Medulla oblongata (tissue), 1 donor: Measurements from ENCODE around the gene NAPA.

Experiments
- DNase-seq: peaks from one replicate; pipeline ENCODE4 v3.0.0-alpha.2; 2015; ENCODE audit errors: extremely low spot score

NAPA gene

GRCh38 chr19:47514869-47515588, at the start of gene NAPA:
TSS of gene NAPA (minus strand) at chr19:47515063. CDS start at chr19:47514940, 123 bp downstream.
- peak; percentile 100 for DNase-seq

- no peak for DNase-seq
Observed at GRCh38 chr19:47564081-47564480, 49.2 kb upstream of the NAPA start.

DNA sequence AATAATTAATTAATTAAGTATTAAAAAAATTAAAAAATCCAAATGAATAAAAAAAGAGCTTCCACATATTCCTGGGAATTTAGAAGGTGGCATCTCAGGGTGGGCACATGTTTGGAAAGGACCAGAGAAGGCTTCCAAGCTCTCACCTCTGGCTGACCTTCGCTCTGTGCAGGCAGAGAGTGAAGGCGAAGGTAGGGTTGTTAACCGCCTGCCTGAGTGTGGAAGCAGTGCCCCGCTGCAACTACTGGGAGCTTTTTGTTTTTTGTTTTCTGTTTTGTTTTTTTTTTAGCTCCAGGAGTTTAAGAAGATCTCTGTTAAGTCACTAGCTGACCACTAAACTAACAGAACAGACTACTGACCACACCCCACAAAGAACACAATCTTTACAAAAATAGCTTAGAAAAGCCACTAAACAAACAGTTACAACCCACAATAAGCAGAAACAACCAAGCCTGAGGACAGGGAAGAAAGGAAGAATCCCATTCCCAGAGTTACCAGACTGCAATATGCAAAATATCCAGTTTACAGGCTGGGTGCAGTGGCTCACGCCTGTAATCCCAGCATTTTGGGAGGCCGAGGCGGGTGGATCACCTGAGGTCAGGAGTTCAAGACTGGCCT, 46.7 kb upstream of the NAPA start:
- DNase-seq: no peak

DNA sequence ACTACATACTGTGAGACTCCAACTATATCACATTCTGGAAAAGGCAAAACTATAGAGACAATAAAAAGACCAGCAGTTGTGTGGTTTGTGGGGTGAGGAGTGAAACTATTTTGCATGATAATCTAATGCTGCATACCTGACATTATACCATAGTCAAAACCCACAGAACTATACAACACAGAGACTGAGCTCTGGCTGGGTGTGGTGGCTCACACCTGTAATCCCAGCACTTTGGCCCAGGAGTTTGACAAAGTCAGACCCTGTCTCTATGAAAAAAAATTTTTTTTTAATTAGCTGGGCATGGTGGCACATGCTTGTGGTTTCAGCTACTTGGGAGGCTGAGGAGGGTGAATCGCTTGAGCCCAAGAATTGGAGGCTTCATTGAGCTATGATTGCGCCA, 46.1 kb upstream of the NAPA start:
- DNase-seq: no peak

DNA sequence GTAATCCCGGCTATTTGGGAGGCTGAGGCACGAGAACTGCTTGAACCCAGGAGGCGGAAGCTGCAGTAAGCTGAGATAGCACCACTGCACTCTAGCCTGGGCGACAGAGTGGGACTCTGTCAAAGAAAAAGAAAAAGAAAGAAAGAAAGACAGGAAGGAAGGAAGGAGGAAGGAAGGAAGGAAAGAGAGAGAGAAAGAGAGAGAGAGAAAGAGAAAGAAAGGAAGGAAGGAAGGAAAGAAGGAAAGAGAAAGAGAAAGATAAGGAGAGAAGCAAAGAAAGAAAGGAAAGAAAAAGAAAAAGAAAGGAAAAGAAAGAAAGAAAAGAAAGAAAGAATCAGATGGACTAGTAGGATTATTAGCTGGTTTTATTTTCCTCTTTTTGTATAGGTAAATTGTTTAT, 35.3 kb upstream of the NAPA start:
- DNase-seq: no peak

- no peak for DNase-seq
Observed at GRCh38 chr19:47549261-47549862, 34.5 kb upstream of the NAPA start.

- no peak for DNase-seq
Observed at GRCh38 chr19:47547199-47547598, 32.3 kb upstream of the NAPA start.

DNA sequence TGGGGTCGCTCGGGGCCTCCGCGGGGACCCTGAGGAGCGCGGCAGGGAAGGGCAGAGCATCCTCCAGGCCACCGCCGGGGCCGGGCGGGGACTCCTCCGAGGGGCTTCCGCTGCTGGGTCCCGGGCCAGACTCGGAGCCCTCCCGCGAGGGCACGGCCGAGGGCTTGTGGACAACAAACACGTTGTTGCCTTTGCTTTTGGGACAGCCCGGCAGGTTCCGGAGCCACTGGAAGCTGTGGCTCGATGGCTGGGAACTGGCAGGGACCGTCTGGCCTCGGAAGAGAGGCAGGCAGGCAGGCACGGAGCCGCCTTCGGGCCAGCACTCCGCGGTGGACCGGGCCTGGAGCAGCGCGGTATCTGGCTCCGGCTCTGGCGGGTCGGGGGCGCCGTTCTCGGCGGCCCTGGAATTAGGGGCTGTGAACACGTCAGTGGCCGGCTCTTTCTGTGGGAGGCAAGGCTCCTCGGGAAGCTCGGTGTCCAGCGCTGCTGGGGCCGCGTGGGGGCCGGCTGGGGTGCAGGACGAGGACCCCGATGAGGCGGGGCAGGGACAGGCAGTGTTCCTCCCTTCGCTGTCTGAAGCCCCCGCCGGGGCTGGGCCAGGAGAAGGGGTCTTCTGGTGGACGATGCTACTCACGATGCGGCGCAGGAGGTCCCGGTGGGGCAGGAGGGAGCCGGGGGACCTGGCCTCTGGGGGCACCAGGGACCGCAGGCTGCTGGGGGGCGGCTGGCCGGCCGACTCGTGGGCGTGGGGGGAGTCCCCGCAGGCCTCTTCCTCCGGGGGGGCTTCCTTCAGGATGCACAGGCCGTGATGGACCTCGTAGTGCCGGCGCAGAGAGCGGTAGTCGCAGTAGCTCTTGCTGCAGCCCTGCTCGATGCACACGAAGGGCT, 30.4 kb upstream of the NAPA start:
- DNase-seq: no peak

DNA sequence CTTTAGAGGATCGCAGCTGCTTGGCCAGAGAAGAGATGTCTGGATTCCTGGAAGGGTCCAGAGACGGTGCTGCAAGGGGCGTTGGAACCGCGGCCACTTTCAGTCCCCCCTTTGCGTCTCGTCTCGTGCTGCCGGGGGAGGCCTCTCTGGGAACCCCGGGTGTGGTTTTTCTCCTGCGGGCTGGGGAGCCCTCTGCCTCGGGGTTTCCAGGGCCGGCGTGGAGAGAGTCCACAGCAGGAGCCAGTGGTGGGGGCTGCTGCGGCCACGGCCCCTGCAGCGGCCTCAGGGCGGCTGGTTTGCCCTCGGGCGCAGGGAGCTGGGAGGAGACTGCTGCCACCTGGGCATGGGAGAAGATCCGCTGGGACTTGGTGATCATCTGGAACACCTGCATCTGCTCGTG, 29.6 kb upstream of the NAPA start:
- no peak for DNase-seq

- no peak for DNase-seq
Observed at GRCh38 chr19:47544075-47544474, 29.2 kb upstream of the NAPA start.

GRCh38 chr19:47542030-47542475, 27.2 kb upstream of the NAPA start:
- DNase-seq: no peak

DNA sequence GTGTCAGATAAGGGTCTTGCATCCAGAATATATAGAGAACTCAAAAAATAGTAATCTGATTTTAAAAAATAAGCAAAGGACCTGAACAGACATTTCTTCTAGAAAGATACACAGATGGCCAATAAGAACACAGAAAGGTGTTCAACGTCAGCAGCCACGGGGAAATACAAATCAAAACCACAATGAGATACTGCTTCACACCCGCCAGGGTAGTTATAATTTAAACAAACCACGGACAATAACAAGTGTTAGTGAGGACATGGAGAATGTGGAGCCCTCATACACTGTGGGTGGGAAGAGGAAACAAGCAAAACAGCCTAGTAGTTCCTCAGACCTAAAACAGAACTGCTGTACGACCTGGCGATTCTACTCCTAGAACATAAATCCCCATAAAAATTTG, 26.7 kb upstream of the NAPA start:
- DNase-seq: no peak

DNA sequence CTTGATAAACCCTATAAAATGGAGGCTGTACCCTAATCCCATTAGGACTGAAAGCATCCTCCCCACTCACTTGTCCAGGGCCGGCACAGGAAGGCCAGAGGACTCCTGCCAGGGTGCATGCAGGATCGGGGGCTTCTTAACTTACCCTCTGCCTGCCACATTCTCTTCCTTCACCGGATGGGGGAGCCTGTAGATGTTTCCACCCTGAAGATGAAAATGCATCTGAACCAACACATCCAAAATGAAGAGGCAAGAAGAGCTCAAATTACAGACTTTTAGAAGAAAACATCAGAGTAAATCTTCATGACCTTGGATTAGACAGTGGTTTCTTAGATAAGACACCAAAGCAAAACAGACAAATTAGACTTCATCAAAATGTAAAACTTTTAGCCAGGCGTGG, 25.9 kb upstream of the NAPA start:
- no peak for DNase-seq

- no peak for DNase-seq
Observed at GRCh38 chr19:47539747-47540311, 25.0 kb upstream of the NAPA start.

DNA sequence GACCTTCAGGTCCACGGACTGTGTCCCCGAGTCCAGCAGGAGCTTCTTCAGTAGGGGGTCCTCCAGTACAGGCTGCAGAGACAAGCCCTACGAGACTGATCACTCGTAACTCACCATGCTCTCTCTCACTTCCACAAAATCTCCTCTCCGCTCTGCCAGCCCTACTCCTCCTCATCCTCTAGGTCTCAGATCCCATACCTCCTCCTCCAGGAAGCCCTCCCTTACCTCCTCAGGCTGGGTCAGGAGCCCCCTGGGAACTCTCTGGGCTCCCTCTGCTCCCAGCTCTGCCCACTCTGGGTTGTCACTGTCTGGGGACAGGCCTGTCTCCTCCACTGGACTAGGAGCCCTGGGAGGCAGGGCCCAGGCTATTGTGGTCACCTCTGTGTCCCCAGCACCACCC, 23.9 kb upstream of the NAPA start:
- no peak for DNase-seq

GRCh38 chr19:47537493-47537892, 22.6 kb upstream of the NAPA start:
- DNase-seq: no peak

DNA sequence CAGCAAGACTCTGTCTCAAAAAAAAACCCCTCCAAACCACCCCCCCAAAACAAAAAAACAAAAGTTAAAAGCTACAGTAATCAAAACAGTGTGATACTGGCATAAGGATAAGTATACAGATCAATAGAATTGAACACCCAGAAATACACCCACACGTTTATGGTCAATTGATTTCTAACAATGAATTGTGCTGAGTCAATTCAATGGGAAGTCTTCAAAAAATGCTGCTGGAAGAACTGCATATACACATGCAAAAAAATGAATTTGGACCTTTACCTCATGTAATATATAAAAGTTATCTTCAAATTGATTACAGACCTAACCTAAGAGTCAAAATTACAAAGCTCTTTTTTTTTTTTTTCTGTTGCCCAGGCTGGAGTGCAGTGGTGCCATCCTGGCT, 19.8 kb upstream of the NAPA start:
- DNase-seq: no peak

DNA sequence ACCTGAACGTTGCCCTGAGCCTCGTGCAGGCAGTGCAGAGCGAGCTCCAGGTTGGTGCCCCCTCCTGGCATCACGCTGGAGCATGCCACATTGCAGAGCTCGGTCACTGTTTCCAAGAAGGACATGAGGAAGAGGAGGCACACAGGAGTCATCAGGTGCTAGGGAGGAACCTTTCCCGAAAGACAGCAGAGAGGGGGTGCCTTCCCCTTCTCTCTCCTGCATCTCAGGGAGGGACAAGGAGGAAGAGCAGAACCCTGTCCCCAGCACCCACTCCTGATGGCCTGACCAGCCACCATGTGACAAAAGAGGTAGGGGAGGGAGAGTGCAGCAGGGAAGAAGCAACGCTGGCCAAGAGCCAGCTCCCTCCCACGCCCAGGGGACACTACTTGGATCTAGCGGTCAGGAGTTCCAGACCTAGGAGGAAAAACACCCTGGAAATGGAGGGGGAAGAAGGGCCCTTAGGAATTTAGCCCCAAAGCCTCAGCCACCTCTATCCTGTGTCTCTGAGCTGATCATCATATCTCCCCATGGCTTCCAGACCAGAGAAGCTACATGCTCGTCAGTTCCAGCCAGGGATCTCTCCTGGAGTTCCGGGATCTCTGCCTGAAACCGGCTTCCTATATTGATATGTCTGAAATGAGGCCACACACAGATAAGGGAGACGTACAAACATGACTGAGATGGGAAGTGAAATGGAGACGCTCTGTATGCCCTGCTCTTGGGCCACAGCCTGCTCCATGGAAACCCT, 17.0 kb upstream of the NAPA start:
- no peak for DNase-seq

DNA sequence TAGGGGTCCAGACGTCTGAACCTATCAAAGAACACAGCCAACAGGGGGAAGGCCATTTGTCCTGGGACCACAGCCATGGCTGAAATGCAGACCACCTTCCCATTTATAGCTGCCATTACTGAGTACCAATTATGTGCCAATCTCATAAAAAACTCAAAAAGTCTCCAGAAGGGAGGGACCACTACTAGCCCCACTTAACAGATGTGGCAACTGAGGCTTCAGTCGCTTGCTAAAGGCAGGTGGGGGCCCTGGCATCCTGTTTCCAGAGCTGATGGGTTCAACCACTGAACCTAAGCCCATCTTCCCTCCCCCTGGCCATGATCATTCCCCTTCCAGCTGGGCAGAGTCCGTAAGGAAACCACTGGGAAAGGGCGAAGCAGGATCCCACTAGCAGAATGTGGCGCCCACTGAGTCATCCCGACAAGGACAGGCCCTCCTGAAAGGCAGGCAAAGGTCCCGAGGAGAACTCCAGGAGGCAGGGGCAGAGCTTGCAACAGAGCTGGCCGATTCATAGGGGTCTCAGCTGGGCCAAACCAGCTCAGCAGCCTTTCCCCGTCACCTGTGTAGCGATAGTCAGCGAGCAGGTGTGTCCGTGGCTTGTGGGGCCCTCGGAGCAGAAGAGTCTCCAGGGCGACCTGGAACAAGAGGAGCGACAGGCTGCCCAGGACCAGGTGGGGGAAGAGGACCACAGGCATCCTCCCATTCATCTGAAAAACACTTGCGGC, 14.3 kb upstream of the NAPA start:
- DNase-seq: no peak

GRCh38 chr19:47526798-47527197, 11.9 kb upstream of the NAPA start:
- no peak for DNase-seq
